ENCODE measurements around the gene GDPD4. TPM values are rescaled to one million over a fixed set of nuclear protein-coding genes. Genes with fewer than 3 reads are reported as not detected.

GDPD4 gene, protein sequence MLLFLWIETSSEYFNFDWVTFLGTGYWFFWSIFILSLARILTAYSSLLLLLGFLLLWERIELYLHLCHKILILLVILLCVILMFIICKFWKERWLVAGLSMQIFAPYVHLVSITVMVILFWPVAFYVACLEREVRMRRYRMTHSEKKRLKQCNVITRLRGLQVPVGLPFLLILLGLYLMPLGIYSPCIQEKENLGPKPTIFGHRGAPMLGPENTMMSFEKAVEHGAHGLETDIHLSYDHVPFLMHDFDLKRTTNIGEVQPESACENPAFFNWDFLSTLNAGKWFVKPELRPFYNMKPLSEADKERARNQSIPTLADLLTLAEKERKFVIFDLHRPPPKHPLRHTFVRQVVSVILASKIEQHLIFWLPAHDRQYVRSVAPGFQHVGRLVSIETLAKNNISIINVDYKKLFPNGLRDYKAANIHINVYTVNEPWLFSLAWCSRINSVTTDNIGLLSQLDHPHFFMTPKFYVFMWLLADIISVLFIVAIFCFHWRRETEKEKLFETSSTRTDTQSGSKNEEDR
- not detected in 2 replicates for total RNA-seq (2014; rRNA removed; shearing (Covaris generic))

GRCh38 chr11:77301510-77301909 is at the start of gene GDPD4:
GDPD4 (minus strand) TSS chr11:77301686; CDS start chr11:77285137, 16,549 bp downstream.
- DNase-seq (ENCODE audit: low spot score) = no peak

- no peak for DNase-seq (ENCODE audit: low spot score)
These were observed 46.5 kb upstream of the GDPD4 start for GRCh38 chr11:77347948-77348347.

GRCh38 chr11:77346906-77347603 is 45.6 kb upstream of the GDPD4 start:
- DNase-seq (ENCODE audit: low spot score) = peak; percentile 80

DNA sequence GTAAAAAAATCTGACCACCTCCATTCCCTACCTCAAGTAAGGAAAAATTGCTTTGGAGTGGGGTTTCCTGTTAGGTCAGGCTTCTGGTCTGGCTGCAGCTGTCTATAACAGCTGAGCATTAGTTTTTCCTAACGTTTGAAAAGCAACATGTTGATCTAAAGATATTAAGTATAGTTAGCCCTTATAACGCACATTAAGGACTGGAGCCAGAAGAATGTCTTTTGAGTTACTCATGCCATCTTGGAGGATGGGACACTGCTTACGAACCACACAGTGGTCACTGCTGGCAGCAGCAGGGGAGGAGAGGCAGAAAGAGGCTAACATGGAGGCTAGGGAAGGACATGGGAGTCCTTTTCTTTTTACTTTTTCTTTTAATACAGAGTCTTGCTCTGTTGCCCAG is 44.1 kb upstream of the GDPD4 start:
- peak; percentile 54 for DNase-seq (ENCODE audit: low spot score)

- DNase-seq (ENCODE audit: low spot score) = no peak
These were observed 39.0 kb upstream of the GDPD4 start for GRCh38 chr11:77340501-77340900.

- no peak for DNase-seq (ENCODE audit: low spot score)
These were observed 30.8 kb upstream of the GDPD4 start for GRCh38 chr11:77332259-77332658.

DNA sequence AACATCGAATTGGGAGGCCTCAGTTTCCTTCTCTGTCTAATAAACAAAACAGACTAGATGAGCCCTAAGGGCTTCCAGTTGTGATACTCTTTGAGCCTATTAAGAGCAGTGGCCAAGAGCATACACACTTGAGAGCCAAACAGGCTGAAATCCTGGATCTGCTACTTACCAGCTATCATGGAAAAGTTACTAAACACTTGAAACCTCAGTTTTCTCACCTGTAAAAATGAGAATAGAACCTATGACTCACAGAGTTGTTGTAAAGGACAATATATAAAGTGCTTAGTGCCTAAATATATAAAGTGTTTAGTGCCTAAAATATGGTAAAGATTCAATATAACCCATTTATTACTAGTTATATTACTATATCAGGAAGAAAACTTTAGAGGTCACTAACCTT is 23.7 kb upstream of the GDPD4 start:
- DNase-seq (ENCODE audit: low spot score) = no peak

DNA sequence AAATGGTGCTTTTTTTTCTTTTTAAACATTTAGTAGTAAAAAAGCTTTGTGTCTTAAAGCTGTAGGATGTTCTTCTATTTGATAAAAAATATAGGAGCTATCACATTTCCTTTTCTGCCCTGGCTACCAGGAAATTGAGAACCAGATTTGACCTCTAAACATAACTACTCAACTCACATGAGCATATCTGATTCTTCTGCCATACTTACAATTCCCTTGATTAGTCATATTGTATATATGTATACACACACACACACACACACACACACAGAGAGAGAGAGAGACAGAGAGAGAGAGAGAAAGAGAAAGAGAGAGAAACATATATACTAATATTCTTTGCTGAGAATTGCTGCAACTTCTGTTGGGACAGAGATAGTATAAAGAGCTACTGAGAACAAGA is 23.0 kb upstream of the GDPD4 start:
- no peak for DNase-seq (ENCODE audit: low spot score)

DNA sequence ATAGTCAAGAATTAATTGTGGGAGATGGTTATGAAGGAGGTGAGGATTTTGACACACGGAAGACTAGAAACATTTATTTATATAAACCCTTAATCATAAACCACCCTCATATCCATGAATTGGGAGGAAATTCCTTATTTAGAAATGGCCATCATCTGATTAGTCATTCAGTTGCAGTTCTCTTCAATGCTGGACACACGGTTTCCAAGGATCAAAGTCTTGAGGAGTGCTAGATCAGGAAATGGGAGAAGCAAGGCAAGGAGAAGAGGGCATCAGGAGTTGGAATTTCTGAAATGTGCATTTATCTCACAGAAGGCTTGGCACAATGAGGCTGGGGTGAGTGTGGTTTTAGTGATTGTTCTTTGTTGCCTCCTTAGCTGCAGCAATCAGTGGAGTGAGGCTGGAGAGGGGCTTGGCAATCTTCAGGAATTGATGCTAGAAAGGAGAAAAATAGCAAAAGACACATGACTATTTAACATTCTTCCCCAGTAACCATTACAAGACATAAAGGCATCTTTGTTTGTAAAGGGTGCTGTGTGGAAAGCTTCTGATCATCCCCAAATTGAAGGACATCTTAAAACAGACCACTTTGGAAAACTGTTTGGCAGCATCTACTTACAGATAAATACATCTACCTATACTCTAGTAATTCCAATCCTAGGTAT is 21.6 kb upstream of the GDPD4 start:
- DNase-seq (ENCODE audit: low spot score) = no peak

- no peak for DNase-seq (ENCODE audit: low spot score)
These were observed 21.0 kb upstream of the GDPD4 start for GRCh38 chr11:77322506-77322905.

DNA sequence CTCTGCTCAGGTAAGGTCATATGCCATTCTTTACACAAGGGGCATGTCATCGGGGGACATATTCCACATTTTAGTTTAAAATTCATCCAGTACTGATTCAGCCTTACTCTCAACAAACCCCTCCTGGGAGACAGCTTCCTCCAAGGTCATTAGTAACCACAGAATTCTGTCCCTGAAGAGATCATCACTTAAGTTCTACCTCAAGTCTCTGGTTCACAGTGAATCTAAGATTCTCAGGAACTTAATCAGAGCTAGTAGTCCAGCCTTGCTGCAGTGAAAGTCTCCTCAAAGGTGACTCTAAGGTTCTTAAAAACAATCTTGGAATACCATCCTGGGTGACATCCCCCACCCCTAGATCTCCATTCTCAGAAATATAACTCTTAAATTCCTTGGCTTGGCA is 18.9 kb upstream of the GDPD4 start:
- no peak for DNase-seq (ENCODE audit: low spot score)

DNA sequence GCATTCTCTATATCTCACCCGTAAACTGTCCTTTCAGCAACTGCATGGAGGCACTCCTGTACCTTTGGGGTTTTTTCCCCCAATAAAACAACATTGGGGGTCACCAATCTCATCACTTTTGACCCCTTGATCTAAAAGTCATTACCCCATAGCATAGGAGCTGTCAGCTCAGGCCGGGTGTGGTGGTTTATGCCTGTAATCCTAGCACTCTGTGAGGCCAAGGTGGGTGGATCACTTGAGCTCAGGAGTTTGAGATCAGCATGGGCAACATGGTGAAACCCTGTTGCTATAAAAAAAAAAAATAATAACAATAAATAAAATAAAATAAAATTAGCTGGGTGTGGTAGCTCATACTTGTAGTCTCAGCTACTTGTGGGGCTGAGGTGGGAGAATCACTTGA is 17.1 kb upstream of the GDPD4 start:
- no peak for DNase-seq (ENCODE audit: low spot score)

GRCh38 chr11:77316733-77317342 is 15.4 kb upstream of the GDPD4 start:
- no peak for DNase-seq (ENCODE audit: low spot score)

DNA sequence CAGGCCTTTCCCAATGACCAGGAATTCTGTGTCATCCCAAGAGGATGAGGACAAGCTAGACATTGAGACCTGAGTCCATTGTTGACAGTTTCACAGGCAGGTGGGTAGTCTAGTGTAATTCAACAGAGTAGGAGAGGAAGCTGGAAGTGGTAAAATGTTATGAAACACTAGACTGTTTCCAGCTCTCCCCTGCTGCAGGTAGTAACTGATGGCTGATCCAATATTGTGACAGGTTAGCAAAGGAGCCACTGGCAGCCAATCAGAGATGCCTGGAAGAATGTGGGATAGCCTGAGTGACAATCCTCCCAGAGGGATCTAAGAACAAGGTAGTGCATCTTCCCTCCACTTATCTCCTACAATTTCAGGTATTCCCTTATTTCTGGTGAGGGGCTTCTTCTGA is 10.6 kb upstream of the GDPD4 start:
- no peak for DNase-seq (ENCODE audit: low spot score)

GRCh38 chr11:77311701-77312100 is 10.2 kb upstream of the GDPD4 start:
- no peak for DNase-seq (ENCODE audit: low spot score)

- DNase-seq (ENCODE audit: low spot score) = no peak
These were observed 9.2 kb upstream of the GDPD4 start for GRCh38 chr11:77310721-77311120.

DNA sequence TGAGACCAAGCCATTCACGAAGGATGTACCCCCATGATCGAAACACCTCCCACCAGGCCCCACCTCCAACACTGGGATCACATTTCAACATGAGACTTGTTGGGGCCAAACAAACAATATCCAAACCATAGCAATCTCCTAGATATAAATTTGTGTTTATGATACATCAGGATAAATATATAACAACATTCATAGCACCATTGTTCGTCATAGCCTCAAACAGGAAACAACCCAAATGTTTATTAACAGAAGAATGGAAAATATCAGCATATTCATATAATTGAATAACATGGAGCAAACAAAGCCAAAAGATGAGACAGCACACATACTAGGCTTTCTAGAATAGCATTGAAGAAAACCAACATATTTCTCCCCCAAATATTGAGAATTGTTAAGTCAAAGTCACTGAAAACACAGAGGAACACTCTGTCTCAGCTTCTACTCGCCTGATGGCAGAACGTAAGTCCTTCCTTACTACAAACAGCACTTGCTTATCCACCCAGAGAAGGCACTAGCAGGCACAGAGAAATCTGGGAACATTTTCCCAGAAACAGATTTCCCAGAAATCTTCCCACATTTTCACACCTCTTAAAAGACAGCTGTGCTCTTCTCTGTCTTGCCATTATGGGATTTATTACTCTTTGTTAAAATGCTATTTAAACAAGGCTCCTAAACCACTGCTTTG is 8.1 kb upstream of the GDPD4 start:
- no peak for DNase-seq (ENCODE audit: low spot score)

- DNase-seq (ENCODE audit: low spot score) = no peak
These were observed 7.4 kb upstream of the GDPD4 start for GRCh38 chr11:77308838-77309237.

- DNase-seq (ENCODE audit: low spot score) = no peak
These were observed 1.8 kb upstream of the GDPD4 start for GRCh38 chr11:77303328-77303727.

GRCh38 chr11:77302752-77303151 is 1.3 kb upstream of the GDPD4 start:
- DNase-seq (ENCODE audit: low spot score) = no peak

- DNase-seq (ENCODE audit: low spot score) = no peak
These were observed 791 bp downstream of the GDPD4 start for GRCh38 chr11:77300695-77301094.
